NCI-H2227 (cell line): ENCODE measurements around the gene CLPSL1.

Experiments used
- DNase-seq: peaks from one replicate; lab custom pipeline; 2025; ENCODE audit not compliant: unreplicated experiment; lab: John Stamatoyannopoulos, UW

The CLPSL1 gene

GRCh38 chr6:35795453-35796071 is 14.7 kb downstream of the CLPSL1 start:
- DNase-seq = no peak

- no peak for DNase-seq
Measured at GRCh38 chr6:35796236-35796635, 15.4 kb downstream of the CLPSL1 start.

- no peak for DNase-seq
Measured at GRCh38 chr6:35797837-35798526, 17.2 kb downstream of the CLPSL1 start.

GRCh38 chr6:35798706-35799105 is 17.9 kb downstream of the CLPSL1 start:
- no peak for DNase-seq

- DNase-seq = no peak
Measured at GRCh38 chr6:35801148-35801547, 20.3 kb downstream of the CLPSL1 start.

- peak; percentile 82 for DNase-seq
Measured at GRCh38 chr6:35804996-35805736, 24.3 kb downstream of the CLPSL1 start, which contains the start of gene LHFPL5. TSS of gene LHFPL5 (plus strand) at chr6:35805352. CDS start at chr6:35805671, 319 bp downstream.

GRCh38 chr6:35808688-35809087 is 27.9 kb downstream of the CLPSL1 start:
- no peak for DNase-seq

- no peak for DNase-seq
Measured at GRCh38 chr6:35809809-35810208, 29.0 kb downstream of the CLPSL1 start.

- DNase-seq = peak; percentile 33
Measured at GRCh38 chr6:35810971-35811698, 30.3 kb downstream of the CLPSL1 start.

GRCh38 chr6:35811699-35811995 is 30.8 kb downstream of the CLPSL1 start:
- DNase-seq = no peak

GRCh38 chr6:35817515-35817914 is 36.7 kb downstream of the CLPSL1 start:
- no peak for DNase-seq

GRCh38 chr6:35823601-35824000 is 42.8 kb downstream of the CLPSL1 start:
- no peak for DNase-seq

GRCh38 chr6:35824552-35825192 is 43.9 kb downstream of the CLPSL1 start:
- DNase-seq = no peak

- no peak for DNase-seq
Measured at GRCh38 chr6:35829306-35829705, 48.5 kb downstream of the CLPSL1 start.

- no peak for DNase-seq
Measured at GRCh38 chr6:35831257-35832007, 50.6 kb downstream of the CLPSL1 start.

- no peak for DNase-seq
Measured at GRCh38 chr6:35833536-35833935, 52.7 kb downstream of the CLPSL1 start.
